Measurements from ENCODE around the gene ADARB1.

- TF ChIP-seq CTCF (IDR thresholded peaks at IDR 0.05; ENCODE audit: low read depth, low read length): no peak
- TF ChIP-seq POLR2A (IDR thresholded peaks at IDR 0.05; ENCODE audit: extremely low read depth, insufficient read length): no peak
- TF ChIP-seq MAX (IDR thresholded peaks at IDR 0.05; ENCODE audit: low read depth, low read length): no peak
Observed at GRCh38 chr21:45057886-45058285, 16.5 kb upstream of the ADARB1 start.

All from NB4 (cell line).